K562 treated with DMSO at 1 percent for 12 hours (cell line): ENCODE measurements around the gene CD300C. TPM values are rescaled to one million over a fixed set of nuclear protein-coding genes. Genes with fewer than 3 reads are reported as not detected.

Experiments
- total RNA-seq: library from RNA; unstranded; fragments of 300-600 nt; gene quantifications from 2 replicates; pipeline ENCODE4 v1.2.3, GENCODE V29; 2022; ENCODE audit not compliant: insufficient read depth

CD300C gene
- total RNA-seq, result not detected in 2 replicates

GRCh38 chr17:74545843-74546230, at the start of gene CD300C:
Gene CD300C (minus strand): TSS chr17:74546115. CDS start chr17:74545782, 333 bp downstream.

GRCh38 chr17:74592087-74592990, 46.4 kb upstream of the CD300C start, which contains the start of gene CD300LD:
Gene CD300LD (minus strand): TSS chr17:74592283. CDS start chr17:74592202, 81 bp downstream.

DNA sequence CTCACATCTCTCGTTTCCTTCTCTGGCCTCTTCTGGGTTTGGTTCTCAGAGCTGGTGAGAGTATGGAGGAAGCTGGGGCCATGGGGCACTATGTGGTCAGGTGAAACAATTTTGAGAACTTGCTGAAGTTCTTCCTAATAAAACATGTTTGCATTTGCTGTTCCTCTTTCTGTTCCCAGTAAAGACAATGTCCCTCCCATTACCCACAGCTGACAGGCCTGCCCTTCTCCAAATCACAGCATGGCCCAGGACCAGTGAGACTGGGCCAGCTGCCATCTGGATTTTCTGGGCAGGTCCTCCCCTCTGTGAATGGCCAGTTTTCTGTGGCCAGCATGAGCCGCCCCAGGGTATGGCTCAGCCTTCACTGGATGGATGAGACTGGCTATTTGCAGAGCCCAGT, 21.5 kb upstream of the CD300C start, which contains the start of gene CD300H:
CD300H (minus strand) TSS at position 113 of the 400 bp plus-strand sequence.

GRCh38 chr17:74531231-74531761, 14.6 kb downstream of the CD300C start, which contains the start of gene CD300LB:
Gene CD300LB (minus strand): TSS chr17:74531475. CDS start chr17:74531350, 125 bp downstream.

Other genes starting within 250 kb of the CD300C start
- gene KIF19, start 219.9 kb downstream of the CD300C start, total RNA-seq, result 0.83 TPM in 1 of 2 replicates, not detected in the other
- not detected in 2 replicates for gene BTBD17, start 184.2 kb downstream of the CD300C start, total RNA-seq
- not detected in 2 replicates for gene GPR142, start 178.6 kb downstream of the CD300C start, total RNA-seq
- 10.6 and 16.3 TPM in 2 replicates for gene GPRC5C, start 114.0 kb downstream of the CD300C start, total RNA-seq
- gene CD300A, start 79.5 kb downstream of the CD300C start, total RNA-seq, result 2.2 and 3.8 TPM in 2 replicates
- gene CD300LB, start 14.6 kb downstream of the CD300C start, total RNA-seq, result not detected in 2 replicates
- not detected in 2 replicates for gene CD300H, start 21.4 kb upstream of the CD300C start, total RNA-seq
- not detected in 2 replicates for gene CD300LD, start 46.2 kb upstream of the CD300C start, total RNA-seq
- gene CD300E, start 77.6 kb upstream of the CD300C start, total RNA-seq, result not detected in 2 replicates
- not detected in 2 replicates for gene CD300LF, start 166.8 kb upstream of the CD300C start, total RNA-seq
- not detected in 2 replicates for gene RAB37, start 191.1 kb upstream of the CD300C start, total RNA-seq
- 53.0 and 73.8 TPM in 2 replicates for gene NHERF1, start 202.5 kb upstream of the CD300C start, total RNA-seq
- gene NAT9, start 230.2 kb upstream of the CD300C start, total RNA-seq, result 22.2 and 29.1 TPM in 2 replicates